ENCODE data around the gene GDPD1. TPM values are rescaled to one million over a fixed set of nuclear protein-coding genes. Genes with fewer than 3 reads are reported as not detected.

Gene GDPD1
- total and polyA plus RNA-seq, 4 donors = 1.2 to 8.7 (median 2.1) TPM

- H3K4me1 ChIP-seq (ENCODE audit: control insufficient read depth in 5 of 5, insufficient read depth in 5 of 5, low read length in 5 of 5) = no peaks in the 10 kb centered on the region
- H3K27me3 ChIP-seq (ENCODE audit: control insufficient read depth in 3 of 3, insufficient read depth in 3 of 3, low read length in 2 of 3) = no peaks in the 10 kb centered on the region
- H3K4me3 ChIP-seq = no peak overlapping the region
- 19 to 23% methylated on average over 1 of the region's 1 CpG for WGBS, 2 donors
- TF ChIP-seq CTCF (IDR thresholded peaks at IDR 0.05; ENCODE audit: control extremely low read depth, extremely low read depth) = no peak
- H3K9me3 ChIP-seq (ENCODE audit: control insufficient read depth in 4 of 4, insufficient read depth in 3 of 4, low read length in 3 of 4) = no peaks in the 10 kb centered on the region
- no peaks in the 10 kb centered on the region for H3K36me3 ChIP-seq (ENCODE audit: control insufficient read depth in 4 of 4, insufficient read depth in 4 of 4, low read length in 4 of 4)
- H3K27ac ChIP-seq (ENCODE audit: low read depth in 1 of 2, low read length in 1 of 2) = no peak overlapping the region
- DNase-seq (no peak), ATAC-seq (ENCODE audit: insufficient read depth, low FRiP score) (no peak)
- H3K9ac ChIP-seq (ENCODE audit: insufficient read depth in 1 of 2, low read length in 2 of 2) = no peak overlapping the region
These were observed 71.8 kb downstream of the GDPD1 start for GRCh38 chr17:59292174-59292523.

DNA sequence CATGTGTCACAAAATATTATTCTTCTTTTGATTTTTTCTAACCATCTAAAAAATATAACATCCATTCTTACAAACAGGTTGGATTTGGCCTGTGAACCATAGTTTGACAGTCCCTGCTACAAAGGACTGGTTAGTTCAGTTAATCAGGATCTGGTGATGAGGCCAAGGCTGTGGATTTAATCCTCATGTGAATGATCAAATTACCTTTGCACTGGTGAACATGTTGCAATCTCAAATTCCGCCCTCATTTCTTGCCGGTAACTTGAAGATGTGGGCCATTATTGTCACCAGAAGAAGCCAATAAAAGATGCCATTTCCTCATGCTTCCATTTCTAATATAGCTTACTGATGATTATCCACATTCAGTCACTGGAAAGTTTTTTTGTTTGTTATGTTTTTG is 75.9 kb downstream of the GDPD1 start:
- Histone ChIP-seq H3K4me1 (ENCODE audit: control insufficient read depth in 5 of 5, insufficient read depth in 5 of 5, low read length in 5 of 5) (no peaks in the 10 kb centered on the region), H3K36me3 (ENCODE audit: control insufficient read depth in 4 of 4, insufficient read depth in 4 of 4, low read length in 4 of 4) (no peaks in the 10 kb centered on the region), H3K9ac (ENCODE audit: insufficient read depth in 1 of 2, low read length in 2 of 2) (no peak overlapping the region), H3K27ac (ENCODE audit: low read depth in 1 of 2, low read length in 1 of 2) (peak overlapping the region in 1 of 2 donors; percentile 53), H3K4me3 (no peak overlapping the region), H3K9me3 (ENCODE audit: control insufficient read depth in 4 of 4, insufficient read depth in 3 of 4, low read length in 3 of 4) (no peaks in the 10 kb centered on the region), H3K27me3 (ENCODE audit: control insufficient read depth in 3 of 3, insufficient read depth in 3 of 3, low read length in 2 of 3) (no peaks in the 10 kb centered on the region)
- no peak for ATAC-seq (ENCODE audit: insufficient read depth, low FRiP score)
- TF ChIP-seq CTCF (IDR thresholded peaks at IDR 0.05; ENCODE audit: control extremely low read depth, extremely low read depth) = no peak
- no peak for DNase-seq
- 81 to 82% methylated on average over 2 of the region's 2 CpGs for WGBS, 2 donors

GRCh38 chr17:59298521-59298920 is 78.2 kb downstream of the GDPD1 start:
- H3K4me1 ChIP-seq (ENCODE audit: control insufficient read depth in 5 of 5, insufficient read depth in 5 of 5, low read length in 5 of 5) = no peaks in the 10 kb centered on the region
- WGBS, 2 donors = 60 to 79% methylated on average over 2 of the region's 2 CpGs
- DNase-seq (no peak), ATAC-seq (ENCODE audit: insufficient read depth, low FRiP score) (no peak)
- H3K9ac ChIP-seq (ENCODE audit: insufficient read depth in 1 of 2, low read length in 2 of 2) = no peak overlapping the region
- no peak overlapping the region for H3K4me3 ChIP-seq
- TF ChIP-seq CTCF (IDR thresholded peaks at IDR 0.05; ENCODE audit: control extremely low read depth, extremely low read depth) = no peak
- no peaks in the 10 kb centered on the region for H3K9me3 ChIP-seq (ENCODE audit: control insufficient read depth in 4 of 4, insufficient read depth in 3 of 4, low read length in 3 of 4)
- H3K36me3 ChIP-seq (ENCODE audit: control insufficient read depth in 4 of 4, insufficient read depth in 4 of 4, low read length in 4 of 4) = no peaks in the 10 kb centered on the region
- no peaks in the 10 kb centered on the region for H3K27me3 ChIP-seq (ENCODE audit: control insufficient read depth in 3 of 3, insufficient read depth in 3 of 3, low read length in 2 of 3)
- H3K27ac ChIP-seq (ENCODE audit: low read depth in 1 of 2, low read length in 1 of 2) = no peak overlapping the region

- Histone ChIP-seq H3K27ac (ENCODE audit: low read depth in 1 of 2, low read length in 1 of 2) (no peak overlapping the region), H3K27me3 (ENCODE audit: control insufficient read depth in 3 of 3, insufficient read depth in 3 of 3, low read length in 2 of 3) (no peaks in the 10 kb centered on the region), H3K36me3 (ENCODE audit: control insufficient read depth in 4 of 4, insufficient read depth in 4 of 4, low read length in 4 of 4) (no peaks in the 10 kb centered on the region), H3K4me3 (no peak overlapping the region), H3K4me1 (ENCODE audit: control insufficient read depth in 5 of 5, insufficient read depth in 5 of 5, low read length in 5 of 5) (no peaks in the 10 kb centered on the region), H3K9ac (ENCODE audit: insufficient read depth in 1 of 2, low read length in 2 of 2) (no peak overlapping the region), H3K9me3 (ENCODE audit: control insufficient read depth in 4 of 4, insufficient read depth in 3 of 4, low read length in 3 of 4) (no peaks in the 10 kb centered on the region)
- ATAC-seq (ENCODE audit: insufficient read depth, low FRiP score) = no peak
- no peak for TF ChIP-seq CTCF (IDR thresholded peaks at IDR 0.05; ENCODE audit: control extremely low read depth, extremely low read depth)
- 91 to 92% methylated on average over 2 of the region's 2 CpGs for WGBS, 2 donors
- DNase-seq = no peak
These were observed 79.2 kb downstream of the GDPD1 start for GRCh38 chr17:59299400-59300092.
